Neural cell (in vitro differentiated cells): ENCODE data around the gene COIL.

Experiments
- CTCF ChIP-seq: fragments of 450-650 bp; IDR thresholded peaks from 2 replicates; pipeline ENCODE4 v1.5.1; 2014; ENCODE audit warnings: antibody characterized with exemption, mild to moderate bottlenecking, moderate library complexity; ENCODE audit not compliant: poor library complexity, severe bottlenecking
- EP300 ChIP-seq: fragments of 450-650 bp; conservative IDR thresholded peaks from 2 replicates; pipeline ENCODE4 v1.6.1; 2014; ENCODE audit warnings: antibody characterized with exemption, mild to moderate bottlenecking, moderate library complexity; ENCODE audit not compliant: poor library complexity, severe bottlenecking
- EZH2 ChIP-seq: fragments of 200-600, 300-800 bp; shearing (Covaris generic), sonication (generic); IDR thresholded peaks from 2 replicates; pipeline ENCODE4 v1.6.1; 2014; ENCODE audit warnings: antibody characterized with exemption, low read length, borderline replicate concordance, mild to moderate bottlenecking; ENCODE audit not compliant: insufficient read depth, poor library complexity, severe bottlenecking
- REST ChIP-seq: IDR thresholded peaks from 2 replicates; pipeline ENCODE4 v1.6.1; 2012; ENCODE audit warnings: borderline replicate concordance
- SMC3 ChIP-seq: fragments of 450-650 bp; conservative IDR thresholded peaks from 2 replicates; pipeline ENCODE4 v1.6.1; 2014; ENCODE audit warnings: antibody characterized with exemption, mild to moderate bottlenecking, moderate library complexity; ENCODE audit not compliant: poor library complexity
- TAF1 ChIP-seq: IDR thresholded peaks from 2 replicates; pipeline ENCODE4 v1.6.1; 2012; ENCODE audit warnings: low read depth

DNA sequence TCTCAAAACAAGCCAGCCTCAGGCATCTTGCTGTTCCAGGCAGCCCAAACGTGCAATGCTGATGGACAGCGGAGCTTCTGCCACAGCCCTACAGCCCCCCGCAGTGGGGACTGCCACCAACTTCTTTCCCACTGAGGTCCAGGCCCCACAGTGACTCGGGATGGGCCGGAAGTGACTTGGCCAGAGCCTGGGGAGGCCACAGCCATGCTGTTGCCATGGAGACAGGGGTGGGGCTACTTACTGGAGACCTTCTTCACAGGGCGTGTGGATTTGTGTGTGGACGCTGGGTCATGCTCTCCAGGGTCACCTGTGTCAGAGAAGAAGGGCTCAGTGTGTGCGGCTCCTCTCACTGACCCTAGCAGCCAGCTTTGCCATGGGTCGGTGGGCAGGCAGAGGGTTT is 62.0 kb downstream of the COIL start:
- no peak for TF ChIP-seq REST
- TF ChIP-seq EP300: no peak
- no peak for TF ChIP-seq CTCF
- no peak for TF ChIP-seq EZH2
- no peak for TF ChIP-seq TAF1
- TF ChIP-seq SMC3: no peak
